Occipital lobe (tissue), 2 donors: ENCODE results near the gene USP15. TPM values are rescaled to one million over a fixed set of nuclear protein-coding genes. Genes with fewer than 3 reads are reported as not detected.

Experiments used
- DNase-seq: peaks from one replicate; lab custom pipeline; 2025; lab: John Stamatoyannopoulos, UW
- total RNA-seq: library from RNA; depleted of rRNA; stranded (reverse); fragments of >200 nt; gene quantifications from one replicate; pipeline ENCODE4 v1.2.3, GENCODE V29; 2014

The USP15 gene
- 160 TPM for total RNA-seq

- peak; percentile 92 for DNase-seq
Observed at GRCh38 chr12:62259993-62260732, at the start of gene USP15. USP15 (plus strand) TSS chr12:62260404; CDS start chr12:62260415, 11 bp downstream.

DNA sequence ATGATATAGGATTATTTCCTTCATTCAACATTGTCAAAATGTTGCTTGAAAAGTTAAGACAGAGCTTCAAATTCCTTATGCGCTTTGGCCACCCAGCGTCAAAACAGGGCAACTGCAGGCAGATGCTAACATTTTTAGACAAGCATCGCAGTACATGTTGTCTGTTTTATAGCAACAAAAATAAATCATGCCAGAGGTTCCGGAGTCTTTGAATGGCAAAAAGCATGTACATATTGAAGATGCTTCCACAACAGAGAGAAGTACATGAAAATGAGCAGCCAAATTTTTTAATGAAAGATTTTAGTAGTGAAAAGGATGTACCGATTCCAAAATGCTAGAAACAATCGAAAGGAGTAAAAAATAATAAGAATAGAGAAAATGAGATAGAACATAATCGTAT, 49.8 kb upstream of the USP15 start:
- DNase-seq = no peak

DNA sequence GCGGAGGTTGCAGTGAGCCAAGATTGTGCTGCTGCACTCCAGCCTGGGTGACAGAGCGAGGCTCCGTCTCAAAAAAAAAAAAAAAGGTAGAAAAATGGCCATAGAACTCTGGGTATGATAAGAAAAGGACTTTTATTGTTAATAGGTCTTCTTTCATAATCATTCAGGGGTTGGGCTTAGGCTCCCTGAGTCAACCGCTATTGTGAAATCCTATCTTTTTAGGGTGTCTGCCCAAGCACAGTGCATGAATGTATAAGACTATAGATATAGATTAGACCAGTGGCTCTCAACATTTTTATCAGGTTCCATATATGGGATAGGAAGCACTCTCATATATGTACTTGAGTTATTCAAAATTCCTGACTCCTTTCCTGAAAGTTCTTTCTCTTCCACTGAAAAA, 48.7 kb upstream of the USP15 start:
- no peak for DNase-seq

DNA sequence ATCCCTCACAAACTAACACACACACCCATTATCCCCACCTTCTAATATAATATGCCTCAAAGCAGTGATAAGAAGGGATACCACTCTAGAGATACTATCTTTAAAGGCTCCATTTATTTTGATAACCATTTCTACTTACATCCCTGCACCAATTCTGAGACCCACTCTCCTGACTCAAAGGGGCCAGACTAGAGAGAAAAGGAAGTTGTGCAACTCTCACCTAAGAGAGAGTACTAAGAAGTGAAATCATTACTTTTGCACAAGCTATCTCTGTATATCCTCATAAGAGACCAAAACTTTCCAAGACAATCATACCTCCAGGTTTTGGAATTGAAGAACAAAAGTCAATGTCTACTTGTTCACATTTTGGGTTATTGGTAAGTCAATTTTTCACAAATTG, 45.4 kb upstream of the USP15 start:
- no peak for DNase-seq

DNA sequence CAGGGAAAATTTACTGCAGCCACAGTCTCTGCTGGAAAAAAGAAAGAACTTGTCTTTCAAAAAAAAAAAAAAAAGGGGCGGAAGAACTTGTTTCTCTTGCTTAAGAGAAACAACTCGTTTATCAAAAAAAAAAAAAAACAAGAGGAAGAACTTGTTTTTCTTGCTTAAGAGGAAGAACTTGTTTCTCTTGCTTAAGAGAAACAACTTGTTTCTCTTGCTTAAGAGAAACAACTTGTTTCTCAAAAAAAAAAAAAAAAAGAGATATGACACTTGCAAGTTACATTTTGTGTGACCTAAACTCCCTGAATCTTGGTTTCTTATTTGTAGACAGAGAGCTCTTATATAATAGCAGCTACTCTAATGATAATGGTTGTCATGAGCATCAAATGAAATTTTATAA, 44.7 kb upstream of the USP15 start:
- no peak for DNase-seq

GRCh38 chr12:62217466-62218194, 42.6 kb upstream of the USP15 start:
- DNase-seq = no peak

DNA sequence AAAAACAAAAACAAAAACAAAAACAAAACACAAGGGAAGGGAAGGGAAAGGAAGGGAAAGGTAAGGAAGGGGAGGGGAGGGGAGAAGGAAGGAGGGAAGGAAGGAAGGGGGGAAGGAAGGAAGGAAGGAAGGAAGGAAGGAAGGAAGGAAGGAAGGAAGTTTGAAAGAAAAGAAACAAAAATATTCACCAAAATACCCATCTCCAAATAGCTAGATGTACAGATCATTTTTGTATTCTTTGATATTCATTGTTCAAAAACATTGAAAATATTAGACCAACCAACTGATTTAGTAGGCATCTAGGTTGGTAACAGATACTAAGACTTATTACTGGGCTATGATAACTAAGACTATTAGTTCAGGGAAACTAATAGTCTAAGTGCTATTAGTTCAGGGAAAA, 39.1 kb upstream of the USP15 start:
- DNase-seq = no peak

- DNase-seq = no peak
Observed at GRCh38 chr12:62224601-62225000, 35.6 kb upstream of the USP15 start.

- no peak for DNase-seq
Observed at GRCh38 chr12:62227091-62227490, 33.1 kb upstream of the USP15 start.

- DNase-seq = no peak
Observed at GRCh38 chr12:62230652-62231051, 29.6 kb upstream of the USP15 start.

GRCh38 chr12:62232143-62232729, 28.0 kb upstream of the USP15 start:
- DNase-seq = no peak

GRCh38 chr12:62233805-62234204, 26.4 kb upstream of the USP15 start:
- no peak for DNase-seq

- no peak for DNase-seq
Observed at GRCh38 chr12:62239571-62239970, 20.6 kb upstream of the USP15 start.

- DNase-seq = no peak
Observed at GRCh38 chr12:62247281-62248045, 12.7 kb upstream of the USP15 start.

DNA sequence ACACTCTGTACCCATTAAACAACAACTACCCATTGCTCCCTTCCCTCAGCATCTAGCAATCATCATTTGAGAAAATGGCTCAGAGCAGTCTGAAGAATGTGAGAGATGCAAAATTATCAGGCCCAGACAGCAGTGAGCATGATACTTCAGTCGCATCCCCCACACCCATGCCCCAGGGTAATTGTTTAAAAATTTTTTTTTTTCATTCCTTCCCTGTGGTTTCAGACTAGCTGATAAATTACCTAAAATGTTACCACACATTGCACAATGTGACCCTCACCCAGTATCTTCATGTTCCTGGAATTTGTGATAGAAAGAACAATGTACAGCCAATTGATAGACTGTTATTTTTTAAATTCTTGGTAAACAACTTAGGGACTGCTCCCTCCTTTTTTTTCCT, 11.3 kb upstream of the USP15 start:
- DNase-seq = no peak

- no peak for DNase-seq
Observed at GRCh38 chr12:62249419-62249818, 10.8 kb upstream of the USP15 start.

DNA sequence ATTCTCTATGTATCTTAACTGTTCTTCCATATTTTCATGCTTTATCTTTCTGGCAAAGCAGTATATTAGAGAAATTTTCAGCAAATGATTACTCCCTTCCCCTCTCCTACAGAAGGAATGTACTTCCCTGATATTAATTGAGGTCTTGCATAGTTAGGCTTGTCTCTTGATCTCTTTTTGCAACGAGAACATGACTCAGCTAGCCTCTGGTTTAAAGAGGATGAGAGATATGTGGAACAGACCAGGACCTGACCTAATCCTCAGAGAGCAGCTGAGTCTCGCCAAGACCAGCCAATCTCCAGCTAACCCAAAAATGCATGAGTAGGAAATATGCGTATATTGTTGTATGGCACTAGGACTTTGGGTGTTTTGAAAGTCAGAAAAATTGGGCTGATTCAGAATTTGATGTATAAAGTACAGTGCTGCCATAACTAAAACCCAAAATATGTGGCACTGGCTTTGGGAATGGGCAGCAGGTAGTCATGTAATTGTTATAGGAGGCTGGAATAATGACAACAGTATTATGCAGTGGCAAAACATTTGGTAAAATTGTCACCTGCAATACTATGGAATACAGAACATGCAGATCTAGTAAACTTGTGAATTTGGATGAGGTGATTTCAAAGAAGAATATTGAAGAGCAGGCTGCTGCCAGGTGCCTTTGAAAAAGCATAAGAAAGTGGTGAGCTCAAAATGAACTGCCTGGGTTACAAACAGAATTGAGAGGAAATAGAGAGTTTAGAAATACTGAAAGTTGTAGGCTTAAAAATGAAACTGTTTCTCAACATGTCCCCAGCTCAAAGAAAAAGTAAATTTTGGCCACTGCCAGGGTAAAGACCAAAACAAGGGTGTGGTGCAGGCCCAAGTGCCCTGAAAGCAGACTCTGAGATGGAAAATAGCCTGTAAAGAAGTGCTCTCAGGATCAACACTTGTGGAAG, 9.3 kb upstream of the USP15 start:
- no peak for DNase-seq

DNA sequence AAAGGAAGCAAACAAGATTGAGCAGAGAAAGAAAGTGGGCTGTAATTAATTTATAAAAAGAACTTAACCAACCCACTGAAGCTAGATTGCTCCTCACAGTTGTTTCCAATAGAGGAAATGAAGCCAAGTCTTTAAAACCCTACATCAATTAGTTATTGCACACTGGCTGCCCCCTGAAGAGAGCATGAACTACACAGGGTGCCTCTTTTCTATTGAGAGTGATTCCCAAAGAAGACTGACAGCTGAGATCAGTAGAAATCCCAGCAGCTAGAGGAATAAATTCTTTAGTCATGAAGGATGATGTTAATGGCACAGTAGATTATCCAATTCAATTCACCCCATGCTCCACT, 8.6 kb upstream of the USP15 start:
- DNase-seq = no peak

- DNase-seq = no peak
Observed at GRCh38 chr12:62252576-62252975, 7.6 kb upstream of the USP15 start.

GRCh38 chr12:62254967-62255366, 5.2 kb upstream of the USP15 start:
- no peak for DNase-seq
